Measurements from ENCODE around the gene TTBK1.

- no peak for TF ChIP-seq POLR2A (IDR thresholded peaks at IDR 0.05; ENCODE audit: low read length)
- no peak for TF ChIP-seq GATA1 (IDR thresholded peaks at IDR 0.05; ENCODE audit: low read depth, low read length)
Observed at GRCh38 chr6:43263314-43264178, 20.3 kb downstream of the TTBK1 start.
